ENCODE results near the gene CBX2.
"Not testable (repeated sequence)": the region's sequence is repeated elsewhere in the genome, so short reads cannot be mapped to it uniquely, and the experiment has no call there.

The CBX2 gene

DNA sequence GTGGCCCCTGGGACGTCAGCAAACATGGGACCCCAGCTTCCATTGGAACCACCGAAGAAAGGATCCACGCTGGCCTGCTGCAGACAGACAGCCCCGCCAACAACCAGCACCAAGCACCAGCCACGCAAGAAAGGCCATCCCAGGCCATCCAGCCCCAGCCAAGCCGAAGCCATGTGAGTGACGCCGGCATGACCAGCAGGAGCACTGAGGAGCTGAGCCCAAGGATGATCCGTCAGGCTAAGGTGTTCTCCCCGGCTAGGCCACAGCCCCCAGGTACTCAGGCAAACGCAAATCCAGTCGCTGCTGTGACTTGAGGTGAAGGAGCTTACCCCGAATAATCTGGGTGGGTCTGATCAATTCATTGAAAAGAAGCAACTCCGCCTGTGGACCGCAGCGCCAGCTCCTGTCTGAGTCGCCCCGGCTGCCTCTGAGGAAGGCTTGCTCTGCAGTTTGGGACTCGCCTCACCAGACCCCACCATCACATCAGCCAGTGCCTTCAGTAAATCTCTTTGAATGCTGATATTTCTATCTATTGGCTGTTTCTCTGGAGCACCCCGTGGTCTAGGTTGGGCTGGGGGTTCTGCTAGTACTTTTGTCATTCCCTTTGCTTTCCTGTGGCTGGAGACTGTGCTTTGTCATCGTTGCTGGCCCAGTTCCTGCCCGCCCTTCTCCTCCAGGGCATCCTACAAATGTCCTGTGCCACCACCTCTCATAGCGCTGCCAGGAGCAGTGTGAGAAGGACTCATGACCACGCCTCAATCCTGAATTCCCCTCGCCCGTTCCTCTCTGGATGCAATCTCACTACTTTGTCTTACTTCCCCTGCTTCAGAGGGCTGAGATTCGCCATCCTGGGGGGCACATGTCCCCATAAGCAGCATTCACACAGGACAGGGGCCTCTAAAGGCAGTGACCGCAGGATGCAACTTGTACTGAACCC lies 8.1 kb upstream of the CBX2 start:
- Histone ChIP-seq H3K4me3 (ENCODE audit: low read depth, low read length) (no peak overlapping the region), H3K36me3 (replicated peaks) (no peaks in the 10 kb centered on the region), H3K27me3 (replicated peaks) (peaks cover 7% of the 10 kb centered on the region), H3K27ac (no peak overlapping the region)
- no peak for DNase-seq
- in situ Hi-C loops (cut with HindIII; ENCODE audit: low pct_ligation_motif_present, low sequenced_read_pairs), result no loop called here
- TF ChIP-seq, protein P1, sequence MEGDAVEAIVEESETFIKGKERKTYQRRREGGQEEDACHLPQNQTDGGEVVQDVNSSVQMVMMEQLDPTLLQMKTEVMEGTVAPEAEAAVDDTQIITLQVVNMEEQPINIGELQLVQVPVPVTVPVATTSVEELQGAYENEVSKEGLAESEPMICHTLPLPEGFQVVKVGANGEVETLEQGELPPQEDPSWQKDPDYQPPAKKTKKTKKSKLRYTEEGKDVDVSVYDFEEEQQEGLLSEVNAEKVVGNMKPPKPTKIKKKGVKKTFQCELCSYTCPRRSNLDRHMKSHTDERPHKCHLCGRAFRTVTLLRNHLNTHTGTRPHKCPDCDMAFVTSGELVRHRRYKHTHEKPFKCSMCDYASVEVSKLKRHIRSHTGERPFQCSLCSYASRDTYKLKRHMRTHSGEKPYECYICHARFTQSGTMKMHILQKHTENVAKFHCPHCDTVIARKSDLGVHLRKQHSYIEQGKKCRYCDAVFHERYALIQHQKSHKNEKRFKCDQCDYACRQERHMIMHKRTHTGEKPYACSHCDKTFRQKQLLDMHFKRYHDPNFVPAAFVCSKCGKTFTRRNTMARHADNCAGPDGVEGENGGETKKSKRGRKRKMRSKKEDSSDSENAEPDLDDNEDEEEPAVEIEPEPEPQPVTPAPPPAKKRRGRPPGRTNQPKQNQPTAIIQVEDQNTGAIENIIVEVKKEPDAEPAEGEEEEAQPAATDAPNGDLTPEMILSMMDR (IDR thresholded peaks at IDR 0.05; ENCODE audit: low read depth, low read length, missing control alignments), result no peak

GRCh38 chr17:79771276-79771675 lies 6.7 kb upstream of the CBX2 start:
- Histone ChIP-seq H3K4me3 (ENCODE audit: low read depth, low read length) (no peak overlapping the region), H3K27me3 (replicated peaks) (peaks cover 11% of the 10 kb centered on the region), H3K27ac (no peak overlapping the region), H3K36me3 (replicated peaks) (no peaks in the 10 kb centered on the region)
- TF ChIP-seq, protein P1 (IDR thresholded peaks at IDR 0.05; ENCODE audit: low read depth, low read length, missing control alignments), result no peak
- DNase-seq, result no peak
- in situ Hi-C loops (cut with HindIII; ENCODE audit: low pct_ligation_motif_present, low sequenced_read_pairs), result no loop called here

DNA sequence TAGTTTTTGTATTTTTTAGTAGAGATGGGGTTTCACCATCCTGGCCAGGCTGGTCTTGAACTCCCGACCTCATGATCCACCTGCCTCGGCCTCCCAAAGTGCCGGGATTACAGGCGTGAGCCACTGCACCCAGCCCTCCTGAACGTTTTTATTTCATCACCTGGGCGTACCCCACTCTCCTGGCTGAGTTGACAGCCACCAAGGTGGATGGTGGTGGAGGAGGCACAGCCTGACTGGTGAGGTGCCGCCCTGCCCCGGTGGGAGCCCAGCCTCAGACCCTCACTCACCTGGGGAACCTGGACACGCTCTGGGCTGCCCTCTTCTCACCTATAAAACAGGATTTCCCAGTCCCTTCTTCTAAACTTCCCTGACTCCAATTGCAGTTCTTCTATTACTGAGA lies 5.2 kb upstream of the CBX2 start:
- H3K4me3 ChIP-seq (ENCODE audit: low read depth, low read length); H3K27ac ChIP-seq; DNase-seq; in situ Hi-C loops (cut with HindIII; ENCODE audit: low pct_ligation_motif_present, low sequenced_read_pairs); H3K36me3 ChIP-seq (replicated peaks): not testable (repeated sequence)
- H3K27me3 ChIP-seq (replicated peaks), result peaks cover 20% of the 10 kb centered on the region

- Histone ChIP-seq H3K36me3 (replicated peaks) (no peaks in the 10 kb centered on the region), H3K4me3 (ENCODE audit: low read depth, low read length) (no peak overlapping the region), H3K27ac (no peak overlapping the region), H3K27me3 (replicated peaks) (peaks cover 20% of the 10 kb centered on the region)
- in situ Hi-C loops (cut with HindIII; ENCODE audit: low pct_ligation_motif_present, low sequenced_read_pairs), result no loop called here
- DNase-seq, result no peak
- TF ChIP-seq, protein P1 (IDR thresholded peaks at IDR 0.05; ENCODE audit: low read depth, low read length, missing control alignments), result no peak
Observed at GRCh38 chr17:79774561-79774975, 3.4 kb upstream of the CBX2 start.

DNA sequence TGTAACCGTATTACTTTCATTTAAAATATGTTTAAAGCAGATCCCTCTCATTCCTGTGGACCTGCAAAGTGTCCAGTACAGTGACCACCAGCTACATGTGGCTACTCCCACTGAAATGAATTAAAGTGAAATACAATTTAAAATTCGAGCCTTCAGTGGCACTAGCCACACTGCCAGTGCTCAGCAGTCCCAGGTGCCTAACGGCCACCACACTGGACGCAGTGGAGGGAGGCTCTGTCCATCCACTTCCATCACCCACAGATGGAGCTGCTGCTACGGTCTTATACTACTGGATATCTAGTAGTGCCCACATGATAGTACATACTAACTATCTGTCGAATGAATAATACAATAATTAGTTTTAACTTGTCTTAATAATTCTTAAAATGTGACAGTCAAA lies 2.3 kb upstream of the CBX2 start:
- Histone ChIP-seq H3K27me3 (replicated peaks) (peaks cover 20% of the 10 kb centered on the region), H3K4me3 (ENCODE audit: low read depth, low read length) (no peak overlapping the region), H3K27ac (no peak overlapping the region), H3K36me3 (replicated peaks) (no peaks in the 10 kb centered on the region)
- DNase-seq, result no peak
- in situ Hi-C loops (cut with HindIII; ENCODE audit: low pct_ligation_motif_present, low sequenced_read_pairs), result loop anchor here (25.0 kb wide), 1 partner anchor 212 kb away; no protein-coding TSS in a partner anchor
- TF ChIP-seq, protein P1 (IDR thresholded peaks at IDR 0.05; ENCODE audit: low read depth, low read length, missing control alignments), result no peak

- in situ Hi-C loops (cut with HindIII; ENCODE audit: low pct_ligation_motif_present, low sequenced_read_pairs), result loop anchor here (25.0 kb wide), 1 partner anchor 211 kb away; no protein-coding TSS in a partner anchor
- no peak for DNase-seq
- Histone ChIP-seq H3K36me3 (replicated peaks) (no peaks in the 10 kb centered on the region), H3K4me3 (ENCODE audit: low read depth, low read length) (no peak overlapping the region), H3K27me3 (replicated peaks) (peaks cover 20% of the 10 kb centered on the region), H3K27ac (no peak overlapping the region)
- TF ChIP-seq, protein P1 (IDR thresholded peaks at IDR 0.05; ENCODE audit: low read depth, low read length, missing control alignments), result no peak
Observed at GRCh38 chr17:79776376-79777119, 1.4 kb upstream of the CBX2 start.

Measured in brain microvascular endothelial cell (primary cell).